Activated T-helper 2 cell treated with anti-CD3 and anti-CD28 coated beads, Interferon-gamma antibody, Interleukin-2, Interleukin-4, amounts not matched to agents 10 μg/mL and 5 μg/mL and 100 μg/mL, durations not matched to agents 14 hours and 24 hours and 36 hours (primary cell): ENCODE data around the gene MCTP1. TPM values are rescaled to one million over a fixed set of nuclear protein-coding genes. Genes with fewer than 3 reads are reported as not detected.

Experiments
- DNase-seq: peaks from one replicate; pipeline ENCODE4 v3.0.0; 2021; ENCODE audit warnings: low spot score
- H3K27ac Mint-ChIP-seq: one replicate; pipeline ENCODE4 v1.8.0; 2021; ENCODE audit warnings: mixed read lengths
- H3K27me3 Mint-ChIP-seq: one replicate; pipeline ENCODE4 v1.8.0; 2021; ENCODE audit warnings: low read depth, mixed read lengths
- H3K36me3 Mint-ChIP-seq: one replicate; pipeline ENCODE4 v1.8.0; 2021; ENCODE audit warnings: low read depth, mixed read lengths
- H3K4me1 Mint-ChIP-seq: one replicate; pipeline ENCODE4 v1.8.0; 2021; ENCODE audit warnings: low read depth, mixed read lengths
- H3K4me3 Mint-ChIP-seq: one replicate; pipeline ENCODE4 v1.8.0; 2021; ENCODE audit warnings: low read depth, mild to moderate bottlenecking, moderate library complexity, mixed read lengths
- H3K9me3 Mint-ChIP-seq: one replicate; pipeline ENCODE4 v1.8.0; 2021; ENCODE audit warnings: mixed read lengths
- intact Hi-C: fragments of 100-400 bp; cut with micrococcal nuclease; formaldehyde crosslinking; loops from one replicate; pipeline ENCODE4 v1.15.1; 2023
- total RNA-seq: library from RNA; stranded (reverse); gene quantifications from 2 replicates; pipeline ENCODE4 v1.2.3, GENCODE V29; 2022

Gene MCTP1
- total RNA-seq, 1 donor from 2014 or later: not detected

GRCh38 chr5:95238560-95239325 is 46.2 kb downstream of the MCTP1 start:
- Mint-ChIP-seq H3K4me3 (no peak overlapping the region), H3K27me3 (peaks cover 8% of the 10 kb centered on the region), H3K36me3 (no peaks in the 10 kb centered on the region), H3K27ac (no peak overlapping the region), H3K4me1 (peaks cover 3% of the 10 kb centered on the region), H3K9me3 (no peaks in the 10 kb centered on the region)
- intact Hi-C loops: no loop called here
- no peak for DNase-seq

- intact Hi-C loops: no loop called here
- Mint-ChIP-seq H3K4me1 (peaks cover 3% of the 10 kb centered on the region), H3K27me3 (peaks cover 1% of the 10 kb centered on the region), H3K9me3 (no peaks in the 10 kb centered on the region), H3K36me3 (no peaks in the 10 kb centered on the region), H3K4me3 (no peak overlapping the region), H3K27ac (no peak overlapping the region)
- DNase-seq: no peak
Observed at GRCh38 chr5:95237324-95237723, 47.6 kb downstream of the MCTP1 start.

GRCh38 chr5:95235439-95235982 is 49.4 kb downstream of the MCTP1 start:
- no peak for DNase-seq
- Mint-ChIP-seq H3K27me3 (peaks cover 1% of the 10 kb centered on the region), H3K36me3 (no peaks in the 10 kb centered on the region), H3K4me3 (no peak overlapping the region), H3K9me3 (no peaks in the 10 kb centered on the region), H3K27ac (no peak overlapping the region), H3K4me1 (no peaks in the 10 kb centered on the region)
- intact Hi-C loops: no loop called here

- no peaks in the 10 kb centered on the region for H3K9me3 Mint-ChIP-seq
- no peak overlapping the region for H3K27ac Mint-ChIP-seq
- no peaks in the 10 kb centered on the region for H3K4me1 Mint-ChIP-seq
- H3K27me3 Mint-ChIP-seq: no peaks in the 10 kb centered on the region
- H3K36me3 Mint-ChIP-seq: no peaks in the 10 kb centered on the region
- no peak for DNase-seq
- intact Hi-C loops: no loop called here
- H3K4me3 Mint-ChIP-seq: no peak overlapping the region
Observed at GRCh38 chr5:95229646-95230045, 55.2 kb downstream of the MCTP1 start.

GRCh38 chr5:95224701-95225459 is 60.0 kb downstream of the MCTP1 start:
- H3K27ac Mint-ChIP-seq: no peak overlapping the region
- H3K9me3 Mint-ChIP-seq: no peaks in the 10 kb centered on the region
- H3K4me1 Mint-ChIP-seq: no peaks in the 10 kb centered on the region
- intact Hi-C loops: no loop called here
- H3K4me3 Mint-ChIP-seq: no peak overlapping the region
- no peaks in the 10 kb centered on the region for H3K36me3 Mint-ChIP-seq
- no peak for DNase-seq
- no peaks in the 10 kb centered on the region for H3K27me3 Mint-ChIP-seq

- intact Hi-C loops: no loop called here
- no peak for DNase-seq
- no peaks in the 10 kb centered on the region for H3K36me3 Mint-ChIP-seq
- no peaks in the 10 kb centered on the region for H3K9me3 Mint-ChIP-seq
- H3K4me3 Mint-ChIP-seq: no peak overlapping the region
- H3K4me1 Mint-ChIP-seq: no peaks in the 10 kb centered on the region
- no peaks in the 10 kb centered on the region for H3K27me3 Mint-ChIP-seq
- no peak overlapping the region for H3K27ac Mint-ChIP-seq
Observed at GRCh38 chr5:95223566-95224258, 61.2 kb downstream of the MCTP1 start.

GRCh38 chr5:95222836-95223235 is 62.1 kb downstream of the MCTP1 start:
- H3K4me3 Mint-ChIP-seq: no peak overlapping the region
- no peaks in the 10 kb centered on the region for H3K9me3 Mint-ChIP-seq
- no peaks in the 10 kb centered on the region for H3K36me3 Mint-ChIP-seq
- intact Hi-C loops: no loop called here
- DNase-seq: no peak
- H3K27me3 Mint-ChIP-seq: no peaks in the 10 kb centered on the region
- no peak overlapping the region for H3K27ac Mint-ChIP-seq
- H3K4me1 Mint-ChIP-seq: no peaks in the 10 kb centered on the region

- Mint-ChIP-seq H3K4me1 (no peaks in the 10 kb centered on the region), H3K9me3 (no peaks in the 10 kb centered on the region), H3K27ac (no peak overlapping the region), H3K27me3 (no peaks in the 10 kb centered on the region), H3K4me3 (no peak overlapping the region), H3K36me3 (no peaks in the 10 kb centered on the region)
- DNase-seq: no peak
- intact Hi-C loops: no loop called here
Observed at GRCh38 chr5:95221234-95221633, 63.7 kb downstream of the MCTP1 start.

- DNase-seq: no peak
- no peaks in the 10 kb centered on the region for H3K4me1 Mint-ChIP-seq
- intact Hi-C loops: no loop called here
- no peaks in the 10 kb centered on the region for H3K27me3 Mint-ChIP-seq
- no peak overlapping the region for H3K27ac Mint-ChIP-seq
- no peaks in the 10 kb centered on the region for H3K36me3 Mint-ChIP-seq
- H3K4me3 Mint-ChIP-seq: no peak overlapping the region
- H3K9me3 Mint-ChIP-seq: no peaks in the 10 kb centered on the region
Observed at GRCh38 chr5:95220381-95220780, 64.5 kb downstream of the MCTP1 start.

- no peaks in the 10 kb centered on the region for H3K27me3 Mint-ChIP-seq
- intact Hi-C loops: no loop called here
- H3K27ac Mint-ChIP-seq: no peak overlapping the region
- no peaks in the 10 kb centered on the region for H3K4me1 Mint-ChIP-seq
- H3K36me3 Mint-ChIP-seq: no peaks in the 10 kb centered on the region
- no peak overlapping the region for H3K4me3 Mint-ChIP-seq
- DNase-seq: no peak
- H3K9me3 Mint-ChIP-seq: no peaks in the 10 kb centered on the region
Observed at GRCh38 chr5:95219411-95219810, 65.5 kb downstream of the MCTP1 start.

- no peak for DNase-seq
- no peaks in the 10 kb centered on the region for H3K27me3 Mint-ChIP-seq
- intact Hi-C loops: no loop called here
- no peaks in the 10 kb centered on the region for H3K4me1 Mint-ChIP-seq
- no peak overlapping the region for H3K4me3 Mint-ChIP-seq
- H3K9me3 Mint-ChIP-seq: no peaks in the 10 kb centered on the region
- no peak overlapping the region for H3K27ac Mint-ChIP-seq
- H3K36me3 Mint-ChIP-seq: no peaks in the 10 kb centered on the region
Observed at GRCh38 chr5:95217881-95218280, 67.0 kb downstream of the MCTP1 start.

GRCh38 chr5:95217351-95217750 is 67.5 kb downstream of the MCTP1 start:
- Mint-ChIP-seq H3K4me1 (no peaks in the 10 kb centered on the region), H3K4me3 (no peak overlapping the region), H3K36me3 (no peaks in the 10 kb centered on the region), H3K27me3 (no peaks in the 10 kb centered on the region), H3K27ac (no peak overlapping the region), H3K9me3 (no peaks in the 10 kb centered on the region)
- intact Hi-C loops: no loop called here
- no peak for DNase-seq
